Breast epithelium (tissue), 3 donors: ENCODE measurements around the gene TRIO.

Source experiments
- POLR2A ChIP-seq: fragments of 450-650 bp; IDR thresholded peaks from one replicate; pipeline ENCODE4 v1.6.1; 2016; ENCODE audit warnings: antibody characterized with exemption, mild to moderate bottlenecking, moderate library complexity
- POLR2AphosphoS5 ChIP-seq, 3 donors: sonication (generic); formaldehyde crosslinking; IDR thresholded peaks; one replicate each; pipeline ENCODE4 v1.6.1; 2017; ENCODE audit warnings: antibody characterized with exemption in 3 of 3
- TF ChIP-seq, protein P1 (sequence below), 3 donors: fragments of 450-650 bp; IDR thresholded peaks; one replicate each; pipeline ENCODE4 v1.5.1; 2016 to 2017; ENCODE audit warnings: antibody characterized with exemption in 3 of 3, mild to moderate bottlenecking in 3 of 3, moderate library complexity in 3 of 3

DNA sequence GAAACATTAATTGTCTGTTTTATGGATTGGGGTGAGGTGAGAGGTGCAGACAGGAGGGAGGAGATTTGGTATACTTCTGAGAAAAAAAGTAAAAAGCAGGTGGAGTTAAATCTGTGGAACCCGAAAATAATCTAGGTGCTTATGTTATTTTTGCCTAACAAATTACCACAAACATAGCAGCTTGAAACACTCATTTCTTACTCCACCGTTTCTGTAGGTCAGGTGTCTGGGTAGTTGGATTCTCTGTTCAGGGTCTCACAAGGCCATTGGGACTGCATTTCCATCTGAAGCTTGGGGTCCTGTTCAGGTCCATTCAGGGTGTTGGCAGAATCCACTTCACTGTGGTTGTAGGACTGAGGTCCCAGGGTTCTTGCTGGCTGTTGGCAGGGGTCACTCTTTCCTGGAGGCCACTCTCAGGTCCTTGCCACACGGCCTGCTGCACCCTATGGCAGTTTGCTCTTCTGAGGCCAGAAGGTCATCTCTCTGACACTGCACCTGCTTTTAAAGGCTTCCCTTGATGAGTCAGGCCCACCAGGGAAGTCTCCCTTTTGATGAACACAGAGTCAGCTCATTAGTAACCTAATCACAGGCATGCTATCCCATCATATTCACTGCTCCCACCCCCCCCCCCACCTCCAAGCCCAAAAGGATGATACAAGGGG, 82.2 kb downstream of the TRIO start:
- TF ChIP-seq, protein P1, sequence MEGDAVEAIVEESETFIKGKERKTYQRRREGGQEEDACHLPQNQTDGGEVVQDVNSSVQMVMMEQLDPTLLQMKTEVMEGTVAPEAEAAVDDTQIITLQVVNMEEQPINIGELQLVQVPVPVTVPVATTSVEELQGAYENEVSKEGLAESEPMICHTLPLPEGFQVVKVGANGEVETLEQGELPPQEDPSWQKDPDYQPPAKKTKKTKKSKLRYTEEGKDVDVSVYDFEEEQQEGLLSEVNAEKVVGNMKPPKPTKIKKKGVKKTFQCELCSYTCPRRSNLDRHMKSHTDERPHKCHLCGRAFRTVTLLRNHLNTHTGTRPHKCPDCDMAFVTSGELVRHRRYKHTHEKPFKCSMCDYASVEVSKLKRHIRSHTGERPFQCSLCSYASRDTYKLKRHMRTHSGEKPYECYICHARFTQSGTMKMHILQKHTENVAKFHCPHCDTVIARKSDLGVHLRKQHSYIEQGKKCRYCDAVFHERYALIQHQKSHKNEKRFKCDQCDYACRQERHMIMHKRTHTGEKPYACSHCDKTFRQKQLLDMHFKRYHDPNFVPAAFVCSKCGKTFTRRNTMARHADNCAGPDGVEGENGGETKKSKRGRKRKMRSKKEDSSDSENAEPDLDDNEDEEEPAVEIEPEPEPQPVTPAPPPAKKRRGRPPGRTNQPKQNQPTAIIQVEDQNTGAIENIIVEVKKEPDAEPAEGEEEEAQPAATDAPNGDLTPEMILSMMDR (IDR thresholded peaks at IDR 0.05) = no peak
- TF ChIP-seq POLR2A = no peak
- TF ChIP-seq POLR2AphosphoS5 (IDR thresholded peaks at IDR 0.05) = no peak
